ENCODE data around the gene ARHGAP20.

GRCh38 chr11:110757962-110758755, 45.9 kb upstream of the ARHGAP20 start:
- TF ChIP-seq EZH2 (IDR thresholded peaks at IDR 0.05; ENCODE audit: insufficient read depth, poor library complexity, severe bottlenecking) (no peak), EZH2phosphoT487 (IDR thresholded peaks at IDR 0.05; ENCODE audit: insufficient read depth, low read depth) (no peak)

Measured in GM23248 (cell line).